Left forelimb (tissue), 1 donor: ENCODE results near the gene TRIM14.

Source experiments
- DNase-seq: peaks from one replicate; pipeline ENCODE4 v3.0.0-alpha.2; 2018; ENCODE audit warnings: low spot score

TRIM14 gene

GRCh38 chr9:98118640-98119601 is at the start of gene TRIM14:
TRIM14 (minus strand) TSS chr9:98119222; CDS start chr9:98119188, 34 bp downstream.
- peak; percentile 64 for DNase-seq

- DNase-seq: no peak
These were observed 49.2 kb upstream of the TRIM14 start for GRCh38 chr9:98168153-98168780.

- DNase-seq: no peak
These were observed 45.9 kb upstream of the TRIM14 start for GRCh38 chr9:98164912-98165311.

- DNase-seq: no peak
These were observed 43.6 kb upstream of the TRIM14 start for GRCh38 chr9:98162613-98163012.

GRCh38 chr9:98161851-98162250 is 42.8 kb upstream of the TRIM14 start:
- DNase-seq: no peak

- no peak for DNase-seq
These were observed 40.8 kb upstream of the TRIM14 start for GRCh38 chr9:98159790-98160189.

GRCh38 chr9:98159301-98159700 is 40.3 kb upstream of the TRIM14 start:
- DNase-seq: no peak

- no peak for DNase-seq
These were observed 39.2 kb upstream of the TRIM14 start for GRCh38 chr9:98158071-98158831.

- DNase-seq: no peak
These were observed 38.4 kb upstream of the TRIM14 start for GRCh38 chr9:98157372-98157771.

GRCh38 chr9:98154678-98155077 is 35.7 kb upstream of the TRIM14 start:
- no peak for DNase-seq

- DNase-seq: no peak
These were observed 33.5 kb upstream of the TRIM14 start for GRCh38 chr9:98152526-98152925.

- no peak for DNase-seq
These were observed 31.7 kb upstream of the TRIM14 start for GRCh38 chr9:98150721-98151120.

- no peak for DNase-seq
These were observed 31.1 kb upstream of the TRIM14 start for GRCh38 chr9:98150164-98150563.

- DNase-seq: no peak
These were observed 30.4 kb upstream of the TRIM14 start for GRCh38 chr9:98149422-98149821.

- no peak for DNase-seq
These were observed 29.5 kb upstream of the TRIM14 start for GRCh38 chr9:98148486-98148885.

GRCh38 chr9:98147582-98147981 is 28.6 kb upstream of the TRIM14 start:
- no peak for DNase-seq

- DNase-seq: no peak
These were observed 27.3 kb upstream of the TRIM14 start for GRCh38 chr9:98146101-98146991.

GRCh38 chr9:98144631-98145030 is 25.6 kb upstream of the TRIM14 start:
- no peak for DNase-seq

- no peak for DNase-seq
These were observed 25.1 kb upstream of the TRIM14 start for GRCh38 chr9:98144076-98144475.

- no peak for DNase-seq
These were observed 24.0 kb upstream of the TRIM14 start for GRCh38 chr9:98142925-98143481.
